Stimulated activated CD4-positive, alpha-beta T cell treated with anti-CD3 and anti-CD28 coated beads, Interleukin-4, amount 100 ng/mL, for 4 hours (primary cell): Measurements from ENCODE around the gene AUTS2.

ENCODE experiments used
- DNase-seq, 2 experiments: peaks; one replicate each; pipeline ENCODE4 v3.0.0-alpha.2; 2020

AUTS2 gene

GRCh38 chr7:69736126-69736810, 138.0 kb downstream of the AUTS2 start:
- no peak for DNase-seq

- DNase-seq, result no peak
These were observed 140.2 kb downstream of the AUTS2 start for GRCh38 chr7:69738396-69738951.

DNA sequence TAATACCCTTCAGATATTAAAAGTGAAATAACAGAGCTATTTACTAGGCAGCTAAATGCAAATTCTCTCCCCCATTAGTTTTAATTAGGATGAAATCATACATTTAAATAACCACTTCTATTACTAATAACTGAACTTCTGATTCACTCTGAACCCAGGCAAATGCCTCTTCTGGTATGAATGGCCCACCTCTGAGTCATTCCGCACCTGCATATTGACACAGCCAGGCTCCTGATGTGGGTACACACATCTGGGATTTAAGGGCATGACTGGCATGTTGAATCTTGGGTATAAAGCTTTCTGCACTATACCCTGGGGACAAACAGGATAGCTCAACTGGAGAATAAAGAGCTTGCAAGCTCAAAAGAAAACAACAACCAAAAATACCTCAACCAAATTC, 140.9 kb downstream of the AUTS2 start:
- DNase-seq, result peak in 1 of 2 experiments; percentile 0

DNA sequence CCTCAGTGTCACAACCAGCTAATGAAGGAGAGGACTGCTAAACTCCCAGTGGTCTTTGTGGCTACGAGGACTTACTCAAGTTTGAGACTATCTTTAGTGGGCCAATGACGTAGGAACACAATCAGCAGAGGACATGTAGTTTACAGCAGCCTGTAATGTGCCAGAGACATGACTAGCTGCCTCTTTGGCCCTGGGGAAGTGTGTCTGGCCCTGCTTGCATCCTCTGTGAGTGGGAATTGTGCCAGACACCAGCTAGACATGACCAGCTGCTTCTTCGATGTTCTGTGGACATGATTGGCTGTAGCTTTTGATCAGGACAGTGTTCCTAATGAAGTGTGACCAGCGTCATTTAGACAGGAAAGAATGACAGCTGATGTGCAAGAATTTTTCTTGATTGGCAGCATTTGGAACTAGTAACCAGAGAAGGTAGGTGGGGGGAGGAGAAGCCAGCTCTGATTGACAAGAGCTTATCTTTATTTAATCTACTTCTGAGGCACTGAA, 141.7 kb downstream of the AUTS2 start:
- no peak for DNase-seq

GRCh38 chr7:69742237-69742636, 144.0 kb downstream of the AUTS2 start:
- DNase-seq, result no peak

DNA sequence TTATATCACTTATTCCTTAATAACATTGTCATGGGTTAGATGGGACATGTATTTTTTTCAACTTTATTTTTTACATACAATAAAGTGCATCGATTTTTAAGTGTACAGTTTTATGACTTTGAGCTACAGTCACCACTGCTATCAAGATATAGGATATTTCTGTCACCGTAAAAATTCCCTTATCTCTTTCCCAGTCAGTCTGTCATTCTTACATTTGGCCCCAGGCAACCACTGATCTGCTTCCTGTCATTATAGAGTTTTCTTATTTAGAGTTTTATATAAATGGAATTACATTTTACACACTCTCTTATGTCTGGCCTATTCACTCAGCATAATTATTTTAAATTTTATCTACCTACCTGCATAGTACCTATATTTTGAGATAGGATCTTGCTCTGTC, 145.2 kb downstream of the AUTS2 start:
- DNase-seq, result no peak

DNA sequence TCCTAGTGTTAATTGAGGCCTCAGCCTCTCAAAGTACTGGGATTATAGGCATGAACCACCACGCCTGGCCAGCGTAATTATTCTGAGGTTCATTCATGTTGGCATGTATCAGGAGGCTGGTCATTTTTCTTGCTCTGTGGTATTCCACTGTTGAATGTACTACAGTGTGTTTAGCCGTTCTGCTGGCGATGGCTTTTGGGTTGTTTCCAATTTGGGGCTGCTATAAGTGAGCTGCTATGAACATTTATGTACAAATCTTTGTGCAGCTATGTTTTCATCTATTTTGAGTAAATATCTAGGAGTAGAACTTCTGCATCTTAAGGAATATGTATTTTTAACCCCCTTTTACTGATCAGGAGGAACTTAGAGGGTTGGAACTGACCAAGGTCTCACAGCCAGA, 145.8 kb downstream of the AUTS2 start:
- no peak for DNase-seq

- no peak for DNase-seq
These were observed 148.1 kb downstream of the AUTS2 start for GRCh38 chr7:69746383-69746782.

DNA sequence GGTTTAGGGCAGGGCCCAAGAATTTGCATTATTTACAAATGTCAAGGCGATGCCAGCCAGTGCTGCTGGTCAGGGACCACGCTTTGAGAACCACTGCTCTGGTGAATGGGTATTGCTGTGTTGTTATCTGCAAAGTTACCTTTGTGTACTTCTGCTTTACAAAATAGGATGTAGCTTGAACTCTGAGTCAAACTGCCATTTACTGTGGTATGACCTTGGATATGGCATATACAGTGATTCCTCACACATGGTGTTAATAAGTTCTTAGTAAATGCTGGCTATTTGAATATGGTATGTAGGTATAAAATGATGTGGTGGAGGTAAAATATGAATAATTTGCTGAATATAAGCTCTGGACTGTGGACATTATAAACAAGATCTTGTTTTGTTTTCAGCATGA, 148.9 kb downstream of the AUTS2 start:
- no peak for DNase-seq

GRCh38 chr7:69748530-69748929, 150.3 kb downstream of the AUTS2 start:
- DNase-seq, result no peak

DNA sequence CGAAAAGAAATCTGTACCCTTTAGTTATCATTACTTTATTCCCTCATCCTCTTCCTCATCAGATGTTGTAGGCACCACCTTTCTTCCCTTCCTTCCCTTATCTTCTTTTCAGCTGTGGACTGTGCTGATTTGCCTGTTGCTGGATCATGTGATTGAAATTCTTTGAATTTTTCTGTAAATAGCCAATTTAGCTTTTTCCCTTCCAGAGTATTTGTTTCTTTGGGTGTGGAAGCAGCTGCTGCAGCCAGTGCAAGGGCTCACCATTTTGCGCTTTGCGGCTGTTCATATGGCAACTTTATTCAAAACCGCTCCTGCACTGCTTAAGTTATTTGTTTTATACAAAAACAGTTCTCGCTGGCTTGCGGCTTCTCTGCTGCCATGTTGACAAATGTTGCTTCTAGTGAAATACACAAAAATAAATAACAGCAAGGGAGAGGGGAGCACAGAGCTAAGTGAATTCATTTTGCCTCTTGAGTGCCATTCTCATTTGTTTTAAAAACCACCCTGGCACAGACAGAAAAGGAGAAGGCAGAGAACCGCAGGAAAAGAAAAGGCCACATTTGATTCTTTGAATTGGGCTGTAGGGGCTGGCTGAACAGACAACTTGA, 151.2 kb downstream of the AUTS2 start:
- no peak for DNase-seq

DNA sequence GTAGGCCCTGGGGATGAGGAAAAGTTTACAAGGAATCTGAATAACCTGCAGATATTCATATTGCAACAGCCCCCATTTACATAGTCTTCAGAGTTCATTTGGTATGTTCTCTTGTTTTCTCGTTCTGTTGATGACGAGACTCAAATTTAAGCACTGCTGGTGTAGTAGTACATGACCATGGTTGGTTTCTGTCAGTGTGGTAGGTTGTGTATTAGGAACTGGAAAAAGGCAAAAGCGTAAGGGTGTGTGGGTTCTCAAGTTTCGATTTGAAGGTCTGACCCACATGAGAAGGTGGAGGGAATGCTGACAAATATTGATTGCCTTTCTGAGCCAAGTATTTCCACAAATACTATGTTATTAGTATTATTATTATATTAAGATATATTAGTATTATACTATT, 151.7 kb downstream of the AUTS2 start:
- DNase-seq, result no peak

- DNase-seq, result no peak
These were observed 152.8 kb downstream of the AUTS2 start for GRCh38 chr7:69751026-69751425.

DNA sequence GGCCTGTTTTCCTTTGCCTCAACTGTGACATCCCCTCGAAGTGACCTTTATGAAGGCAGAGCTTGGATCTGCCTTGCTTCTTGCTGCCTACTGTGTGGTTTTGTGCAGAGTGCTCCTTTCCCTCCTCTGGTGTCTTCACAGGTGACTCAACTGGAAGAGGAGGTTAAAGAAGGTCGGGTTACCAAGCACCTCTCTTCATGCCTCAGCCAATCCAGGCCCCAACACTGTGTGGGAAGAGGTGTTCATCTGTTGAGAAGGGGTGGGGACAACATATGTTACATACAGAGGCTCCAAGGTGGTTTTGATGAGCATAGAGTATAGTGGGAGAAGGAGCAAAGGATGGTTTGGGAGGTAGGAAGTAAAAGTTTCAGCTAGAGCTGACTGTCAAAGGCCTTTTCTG, 155.7 kb downstream of the AUTS2 start:
- no peak for DNase-seq

- DNase-seq, result no peak
These were observed 156.2 kb downstream of the AUTS2 start for GRCh38 chr7:69754476-69754875.

GRCh38 chr7:69756235-69756634, 158.0 kb downstream of the AUTS2 start:
- no peak for DNase-seq

DNA sequence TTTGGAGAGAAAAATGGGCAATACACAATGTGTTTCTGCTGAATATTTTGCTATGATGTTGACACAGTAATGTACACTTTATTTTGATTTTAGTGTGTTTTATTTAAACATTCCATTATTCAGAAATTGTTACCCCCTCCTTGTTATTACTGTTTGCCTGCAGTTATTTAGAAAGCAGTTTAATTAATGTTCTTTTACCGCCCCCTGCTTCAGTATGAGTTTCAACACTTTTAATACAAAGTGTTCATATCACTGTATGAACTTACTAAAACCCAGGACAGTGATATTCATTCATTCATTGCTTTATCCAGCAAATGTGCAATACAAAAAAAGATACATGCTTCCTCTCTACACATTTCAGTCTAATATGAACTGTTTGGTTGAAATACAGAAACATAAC, 159.3 kb downstream of the AUTS2 start:
- no peak for DNase-seq

- no peak for DNase-seq
These were observed 159.7 kb downstream of the AUTS2 start for GRCh38 chr7:69757981-69758430.

GRCh38 chr7:69759373-69759772, 161.1 kb downstream of the AUTS2 start:
- DNase-seq, result no peak

DNA sequence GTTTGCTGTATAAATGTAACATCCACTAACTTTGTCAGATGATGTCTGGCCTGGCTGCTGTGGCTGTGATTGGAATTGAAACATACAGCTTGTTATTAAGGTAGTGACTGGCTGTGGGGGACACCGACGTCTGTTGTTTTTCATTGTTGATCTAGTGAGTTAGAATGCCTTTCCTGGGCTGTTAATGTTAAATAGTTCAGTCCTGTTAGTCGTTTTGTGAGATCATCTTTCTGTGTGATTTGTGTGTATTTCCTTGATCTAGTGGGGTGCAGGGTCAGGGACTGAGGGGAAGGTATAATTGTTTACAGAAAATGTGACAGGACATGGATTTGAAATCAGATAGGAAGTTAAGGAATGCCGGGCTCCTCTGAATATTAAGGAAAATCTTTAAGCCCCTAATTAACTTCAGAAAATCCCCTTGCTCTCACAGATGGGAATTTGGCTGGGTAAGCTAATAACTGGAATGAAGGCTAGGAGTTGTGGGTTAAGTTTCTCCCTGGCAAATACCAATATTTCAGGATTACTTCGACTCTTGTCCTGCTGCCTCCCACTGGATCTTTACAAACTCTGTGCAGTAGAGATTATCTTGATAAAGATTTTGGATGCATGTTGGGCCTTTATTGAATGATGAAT, 163.1 kb downstream of the AUTS2 start:
- DNase-seq, result no peak

DNA sequence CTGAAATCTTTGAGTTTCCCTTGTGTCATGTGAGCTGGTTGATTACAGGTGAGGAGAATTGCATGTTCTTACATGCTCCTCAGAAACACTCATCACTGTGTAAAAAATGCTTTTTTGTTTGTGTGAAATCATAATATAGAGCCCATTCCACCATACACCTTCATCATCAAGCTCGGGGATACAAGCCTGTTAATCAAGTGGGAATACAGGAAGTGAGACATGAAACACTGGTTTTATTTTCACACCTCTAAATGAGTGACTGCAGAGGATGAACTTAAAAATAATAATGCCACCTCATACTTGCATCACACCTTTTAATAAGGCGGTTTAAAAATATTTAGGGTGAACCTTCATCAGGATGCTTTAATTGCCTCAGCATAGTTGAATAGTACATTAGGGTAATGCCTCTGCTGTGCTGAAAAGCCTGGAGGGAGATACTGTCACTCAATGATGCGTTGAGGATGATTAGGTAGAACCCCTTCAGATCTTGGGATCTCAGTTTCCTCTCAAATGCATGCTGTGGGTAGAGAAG, 164.6 kb downstream of the AUTS2 start:
- no peak for DNase-seq

GRCh38 chr7:69763513-69763912, 165.2 kb downstream of the AUTS2 start:
- DNase-seq, result no peak

DNA sequence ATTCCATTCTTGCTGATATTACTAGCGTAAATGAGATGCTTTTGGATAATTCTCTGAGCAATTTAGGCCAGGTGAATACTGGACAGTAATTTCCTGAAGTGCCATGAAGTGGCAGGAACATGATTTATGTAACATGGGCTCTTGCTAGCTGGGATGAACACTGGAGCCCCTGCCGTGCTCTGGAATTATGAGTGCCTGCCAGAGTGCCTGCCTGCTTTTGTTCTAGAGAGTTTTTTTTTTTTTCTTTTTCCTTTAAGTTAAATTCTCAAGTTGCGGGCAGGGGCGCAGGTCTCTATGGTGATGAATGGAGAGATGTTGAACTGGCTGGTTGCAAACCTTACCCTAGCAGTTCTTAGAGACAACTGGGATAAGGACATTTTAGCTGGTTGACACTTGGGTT, 165.9 kb downstream of the AUTS2 start:
- DNase-seq, result no peak

DNA sequence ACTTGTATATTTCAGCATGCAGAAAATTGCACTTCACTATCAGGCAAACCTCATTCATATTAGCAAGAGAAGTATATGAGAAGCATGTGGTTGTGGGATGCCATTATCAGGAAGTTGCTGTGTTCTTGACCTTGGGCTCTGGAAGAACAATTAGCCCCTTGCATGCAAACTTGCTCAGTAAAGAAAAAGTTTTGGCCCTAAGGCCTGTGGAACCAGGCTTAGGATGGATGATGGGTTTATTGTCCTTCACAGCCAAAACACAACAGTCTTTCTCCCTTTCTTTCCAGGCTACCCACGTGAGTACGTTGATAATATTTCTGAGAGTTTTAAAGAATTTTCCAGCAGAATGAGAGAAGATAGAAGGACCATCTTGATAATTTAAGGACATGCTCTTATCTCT, 166.4 kb downstream of the AUTS2 start:
- no peak for DNase-seq
